GM21737 (cell line): ENCODE measurements around the gene FAXC.
A peak's percentile ranks its signal among the peaks of the same experiment; 100 is the strongest.

Experiments used
- ATAC-seq: cut with Tn5 transposase; IDR thresholded peaks from one replicate; pipeline ENCODE4 v1.9.1; 2021; ENCODE audit warnings: mild to moderate bottlenecking, moderate library complexity; ENCODE audit not compliant: unreplicated experiment

Gene FAXC

GRCh38 chr6:99349171-99350141 is at the start of gene FAXC:
Gene FAXC, minus strand, starts transcription at chr6:99349674. Its CDS starts 302 bp downstream, at chr6:99349372.
- peak; percentile 64 for ATAC-seq

- ATAC-seq = no peak
Observed at GRCh38 chr6:99397287-99397686, 47.8 kb upstream of the FAXC start.

GRCh38 chr6:99393698-99394531 is 44.4 kb upstream of the FAXC start, which contains the start of gene COQ3:
Gene COQ3, minus strand, starts transcription at chr6:99394195. Its CDS starts 16 bp downstream, at chr6:99394179.
- peak; percentile 65 for ATAC-seq

DNA sequence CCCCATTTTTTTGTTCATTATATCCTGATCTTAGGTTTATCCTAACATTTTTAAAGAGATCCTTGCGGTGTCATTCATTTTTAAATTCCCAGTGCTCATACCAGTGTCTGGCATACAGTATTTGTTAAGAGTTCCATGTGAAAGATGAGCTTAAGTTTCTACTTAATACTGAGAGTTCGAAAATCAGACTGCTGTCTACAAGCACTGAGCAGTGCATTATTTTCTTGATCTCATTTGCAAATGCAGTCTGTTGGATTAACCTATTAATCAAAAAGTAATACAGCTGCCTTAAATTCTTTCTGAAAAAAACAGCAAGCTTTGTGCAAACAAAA is 43.9 kb upstream of the FAXC start:
- peak; percentile 11 for ATAC-seq

- no peak for ATAC-seq
Observed at GRCh38 chr6:99390896-99391295, 41.4 kb upstream of the FAXC start.

DNA sequence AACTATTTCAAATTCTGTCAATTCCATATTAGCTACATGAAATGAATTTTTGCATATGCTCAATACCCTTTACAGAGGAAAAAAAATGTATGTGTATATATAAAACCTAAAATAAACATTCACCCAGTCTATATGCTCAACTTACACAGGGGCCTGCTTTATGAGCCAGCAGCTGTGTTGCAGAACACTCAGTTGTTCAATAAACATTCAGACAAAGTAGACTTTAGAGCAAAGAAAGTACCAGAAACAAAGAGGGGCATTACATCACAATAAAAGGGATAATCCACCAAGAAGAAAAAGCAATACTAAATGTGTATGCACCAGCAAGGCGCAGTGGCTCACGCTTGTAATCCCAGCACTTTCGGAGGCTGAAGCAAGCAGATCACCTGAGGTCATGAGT is 35.0 kb upstream of the FAXC start:
- ATAC-seq = no peak

GRCh38 chr6:99378636-99379035 is 29.2 kb upstream of the FAXC start:
- no peak for ATAC-seq

- no peak for ATAC-seq
Observed at GRCh38 chr6:99369533-99369932, 20.1 kb upstream of the FAXC start.

GRCh38 chr6:99366852-99367251 is 17.4 kb upstream of the FAXC start:
- no peak for ATAC-seq

GRCh38 chr6:99364026-99364425 is 14.6 kb upstream of the FAXC start:
- ATAC-seq = no peak

- no peak for ATAC-seq
Observed at GRCh38 chr6:99362678-99363268, 13.3 kb upstream of the FAXC start.

- no peak for ATAC-seq
Observed at GRCh38 chr6:99359800-99360199, 10.3 kb upstream of the FAXC start.

DNA sequence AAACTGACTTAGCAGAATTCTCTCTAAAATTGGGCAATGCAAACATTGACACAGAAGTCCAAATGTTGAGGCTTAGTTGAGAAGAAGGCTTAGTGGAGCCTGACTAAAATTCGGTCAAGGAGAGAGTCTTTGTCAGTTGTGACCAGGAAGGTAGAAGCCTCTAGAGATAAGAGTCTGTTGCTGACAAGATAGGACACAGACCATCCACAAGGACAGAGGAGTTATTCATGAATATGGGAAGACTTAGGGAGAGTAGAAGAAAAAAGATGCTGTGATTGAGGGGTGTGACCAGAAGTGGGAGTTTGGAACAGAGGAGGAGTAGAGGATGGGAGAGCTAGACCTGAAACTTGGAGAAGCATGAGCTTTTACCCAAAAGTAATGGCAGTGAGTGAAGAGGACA is 7.2 kb upstream of the FAXC start:
- no peak for ATAC-seq

- ATAC-seq = no peak
Observed at GRCh38 chr6:99354983-99355382, 5.5 kb upstream of the FAXC start.

DNA sequence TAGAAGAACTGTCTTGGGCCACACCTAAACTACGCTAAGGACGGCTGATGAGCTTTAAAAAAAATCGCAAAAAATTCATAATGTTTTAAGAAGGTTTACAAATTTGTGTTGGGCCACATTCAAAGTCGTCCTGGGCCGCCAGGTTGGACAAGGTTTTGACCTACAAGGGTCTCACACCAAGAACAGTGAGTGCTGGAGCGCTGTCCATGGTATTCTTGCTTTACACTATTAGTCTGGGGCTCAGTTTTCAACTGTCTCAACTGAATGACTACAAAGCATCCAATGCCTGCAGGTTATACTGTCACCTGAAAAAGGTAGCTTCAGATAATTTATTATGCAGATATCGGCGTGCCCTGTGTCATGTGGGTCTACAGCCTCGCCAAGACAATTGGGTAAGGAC is 3.7 kb upstream of the FAXC start:
- no peak for ATAC-seq

GRCh38 chr6:99350573-99350972 is 1.1 kb upstream of the FAXC start:
- ATAC-seq = no peak

- no peak for ATAC-seq
Observed at GRCh38 chr6:99348288-99349170, 945 bp downstream of the FAXC start.

GRCh38 chr6:99347804-99348203 is 1.7 kb downstream of the FAXC start:
- ATAC-seq = no peak

GRCh38 chr6:99346595-99346994 is 2.9 kb downstream of the FAXC start:
- no peak for ATAC-seq

GRCh38 chr6:99345164-99345563 is 4.3 kb downstream of the FAXC start:
- no peak for ATAC-seq
